Activated naive CD4-positive, alpha-beta T cell treated with anti-CD3 and anti-CD28 coated beads for 36 hours (primary cell): ENCODE results near the gene FAM222B. TPM values are rescaled to one million over a fixed set of nuclear protein-coding genes. Genes with fewer than 3 reads are reported as not detected.
"Not testable (repeated sequence)": the region's sequence is repeated elsewhere in the genome, so short reads cannot be mapped to it uniquely, and the experiment has no call there.

ENCODE experiments used
- CTCF ChIA-PET: fragments of 350-600 bp; sonication (Branson Sonifier 250); formaldehyde crosslinking; loops from one replicate; lab custom pipeline; 2021; ENCODE audit warnings: antibody characterized with exemption; lab: Charles Lee
- DNase-seq: peaks from one replicate; pipeline ENCODE4 v3.0.0-alpha.2; 2020
- H3K27ac Mint-ChIP-seq: one replicate; pipeline ENCODE4 v1.8.0; 2021; ENCODE audit warnings: mild to moderate bottlenecking, mixed read lengths
- H3K27me3 Mint-ChIP-seq: one replicate; pipeline ENCODE4 v1.8.0; 2021; ENCODE audit warnings: low read depth, mixed read lengths
- H3K36me3 Mint-ChIP-seq: one replicate; pipeline ENCODE4 v1.8.0; 2021; ENCODE audit warnings: low read depth, mixed read lengths
- H3K4me1 Mint-ChIP-seq: one replicate; pipeline ENCODE4 v1.8.0; 2021; ENCODE audit warnings: low read depth, mixed read lengths
- H3K4me3 Mint-ChIP-seq: one replicate; pipeline ENCODE4 v1.8.0; 2021; ENCODE audit warnings: mild to moderate bottlenecking, moderate library complexity, mixed read lengths
- H3K9me3 Mint-ChIP-seq: one replicate; pipeline ENCODE4 v1.8.0; 2021; ENCODE audit warnings: mixed read lengths
- intact Hi-C: fragments of 100-400 bp; cut with micrococcal nuclease; formaldehyde crosslinking; loops from one replicate; pipeline ENCODE4 v1.15.1; 2023
- total RNA-seq, 2 experiments: library from RNA; stranded (reverse); gene quantifications; one replicate each; pipeline ENCODE4 v1.2.3, GENCODE V29; 2021

The FAM222B gene
- total RNA-seq, 2 experiments from 2014 or later: 11.2 TPM

GRCh38 chr17:28855336-28855679, 12.7 kb upstream of the FAM222B start:
- peak overlapping the region; percentile 79 for H3K4me3 Mint-ChIP-seq
- peaks cover 25% of the 10 kb centered on the region for H3K4me1 Mint-ChIP-seq
- peak overlapping the region; percentile 87 for H3K27ac Mint-ChIP-seq
- no peak for DNase-seq
- H3K9me3 Mint-ChIP-seq: no peaks in the 10 kb centered on the region
- intact Hi-C loops: loop anchor here (2.0 kb wide), 1 partner anchor 45 kb away; no protein-coding TSS in a partner anchor
- CTCF ChIA-PET: interaction anchor here (1.5 to 1.9 kb wide), 2 partner anchors 47 to 57 kb away, joined by 3 to 8 read pairs; partner anchors contain the start of gene DHRS13
- peaks cover 21% of the 10 kb centered on the region for H3K36me3 Mint-ChIP-seq
- H3K27me3 Mint-ChIP-seq: no peaks in the 10 kb centered on the region

DNA sequence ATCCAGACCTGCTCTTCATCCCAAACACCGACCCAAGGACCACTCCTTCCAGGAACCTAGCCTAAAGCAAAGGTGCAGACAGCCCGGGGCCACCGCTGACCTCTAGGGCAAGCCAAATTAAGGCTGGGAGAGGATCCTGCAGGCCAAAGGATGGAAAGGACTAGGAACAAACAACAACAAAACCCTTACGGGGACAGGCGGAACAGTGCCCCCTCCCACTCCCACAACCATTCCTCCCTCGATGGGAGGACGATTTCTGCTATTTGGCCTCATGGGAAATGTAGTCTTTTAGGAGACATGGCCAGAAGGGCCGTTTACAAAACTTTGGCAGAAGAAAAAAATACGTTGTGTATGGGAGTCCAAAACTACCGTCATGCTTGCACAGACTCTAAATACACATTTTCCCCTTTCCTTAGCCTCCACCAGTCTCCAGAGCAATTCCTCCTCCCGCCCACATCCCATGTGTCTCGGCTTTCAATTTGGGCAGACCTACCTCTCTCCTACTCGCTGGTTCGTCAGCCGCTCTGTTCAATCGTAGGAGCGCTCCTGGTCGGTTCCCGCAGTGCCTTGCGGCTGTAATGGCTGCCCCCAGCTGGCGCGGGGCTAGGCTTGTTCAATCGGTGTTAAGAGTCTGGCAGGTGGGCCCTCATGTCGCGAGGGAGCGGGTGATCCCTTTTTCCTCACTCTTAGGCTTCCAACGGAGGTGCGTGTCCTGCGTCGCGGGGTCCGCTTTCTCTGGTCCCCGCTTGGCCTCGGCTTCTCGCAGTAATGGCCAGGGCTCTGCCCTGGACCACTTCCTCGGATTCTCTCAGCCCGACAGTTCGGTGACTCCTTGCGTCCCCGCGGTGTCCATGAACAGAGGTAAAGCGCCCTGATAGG, 12.1 kb upstream of the FAM222B start, which contains the start of gene ERAL1:
Gene ERAL1 (plus strand): TSS at position 560 of the 879 bp plus-strand sequence. CDS start 19 bp downstream, at position 579.
- Mint-ChIP-seq H3K4me1 (peaks cover 25% of the 10 kb centered on the region), H3K9me3 (no peaks in the 10 kb centered on the region), H3K27ac (peak within 1 kb of the TSS; percentile 87), H3K36me3 (peaks cover 21% of the 10 kb centered on the region), H3K4me3 (peak within 1 kb of the TSS; percentile 79), H3K27me3 (no peaks in the 10 kb centered on the region)
- intact Hi-C loops: loop anchor here (1.0 to 2.0 kb wide), 5 partner anchors 12 to 98 kb away; partner anchors contain the start of genes FAM222B and FLOT2
- peak; percentile 93 for DNase-seq
- CTCF ChIA-PET: interaction anchor here (0.7 to 1.9 kb wide), 2 partner anchors 48 to 106 kb away, joined by 3 to 8 read pairs; partner anchors contain the start of gene DHRS13

GRCh38 chr17:28853295-28853694, 10.7 kb upstream of the FAM222B start:
- H3K9me3 Mint-ChIP-seq: no peaks in the 10 kb centered on the region
- CTCF ChIA-PET: interaction anchor here (1.2 kb wide), 1 partner anchor 90 kb away, joined by 5 read pairs; no protein-coding TSS in a partner anchor

GRCh38 chr17:28849281-28849680, 6.7 kb upstream of the FAM222B start:
- DNase-seq: peak; percentile 60
- no peaks in the 10 kb centered on the region for H3K27me3 Mint-ChIP-seq
- H3K36me3 Mint-ChIP-seq: no peaks in the 10 kb centered on the region
- CTCF ChIA-PET: interaction anchor here (0.6 to 3.5 kb wide), 32 partner anchors 9 to 155 kb away, joined by 3 to 39 read pairs (median 4); partner anchors contain the start of genes DHRS13, FLOT2, NEK8 and TLCD1
- no peak overlapping the region for H3K4me3 Mint-ChIP-seq
- no peak overlapping the region for H3K27ac Mint-ChIP-seq
- intact Hi-C loops: loop anchor here (2.0 kb wide), 1 partner anchor 268 kb away; no protein-coding TSS in a partner anchor
- no peaks in the 10 kb centered on the region for H3K4me1 Mint-ChIP-seq
- H3K9me3 Mint-ChIP-seq: no peaks in the 10 kb centered on the region

More at GRCh38 chr17:28853295-28853694, 10.7 kb upstream of the FAM222B start:
- intact Hi-C loops: no loop called here
- Mint-ChIP-seq H3K27ac (no peak overlapping the region), H3K4me3 (no peak overlapping the region), H3K4me1 (peaks cover 23% of the 10 kb centered on the region), H3K36me3 (peaks cover 13% of the 10 kb centered on the region), H3K27me3 (no peaks in the 10 kb centered on the region)
- no peak for DNase-seq

DNA sequence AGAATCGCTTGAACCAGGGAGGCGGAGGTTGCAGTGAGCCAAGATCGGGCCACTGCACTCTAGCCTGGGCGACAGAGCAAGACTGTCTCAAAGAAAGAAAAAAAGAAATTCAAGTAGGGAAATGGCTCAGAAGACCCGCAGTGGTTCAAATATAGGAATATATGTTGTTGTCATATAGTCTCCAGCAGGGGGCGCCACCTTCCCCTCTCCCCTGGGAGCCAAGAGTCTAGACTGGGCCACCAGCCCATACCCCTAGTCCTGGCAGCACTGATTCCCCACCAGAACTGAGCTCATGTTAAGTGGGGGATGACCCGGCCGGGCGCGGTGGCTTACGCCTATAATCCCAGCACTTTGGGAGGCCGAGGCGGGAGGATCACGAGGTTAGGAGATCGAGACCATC, 6.1 kb upstream of the FAM222B start:
- not testable (repeated sequence) for H3K27me3 Mint-ChIP-seq, H3K4me3 Mint-ChIP-seq, H3K27ac Mint-ChIP-seq, H3K36me3 Mint-ChIP-seq, H3K4me1 Mint-ChIP-seq, H3K9me3 Mint-ChIP-seq
- CTCF ChIA-PET: interaction anchor here (0.6 to 3.5 kb wide), 29 partner anchors 9 to 156 kb away, joined by 3 to 39 read pairs (median 5); partner anchors contain the start of genes DHRS13, FLOT2, NEK8 and TLCD1
- DNase-seq: peak; percentile 78
- intact Hi-C loops: loop anchor here (1.0 to 2.0 kb wide), 6 partner anchors 49 to 268 kb away; partner anchors contain the start of genes DHRS13 and FLOT2

- intact Hi-C loops: not testable (repeated sequence)
These were observed 4.1 kb upstream of the FAM222B start for GRCh38 chr17:28846699-28847098.

GRCh38 chr17:28846231-28846630, 3.6 kb upstream of the FAM222B start:
- intact Hi-C loops: no loop called here
- H3K4me1 Mint-ChIP-seq: peaks cover 14% of the 10 kb centered on the region
- H3K36me3 Mint-ChIP-seq: peaks cover 3% of the 10 kb centered on the region
- H3K4me3 Mint-ChIP-seq: no peak overlapping the region
- DNase-seq: no peak
- H3K27me3 Mint-ChIP-seq: no peaks in the 10 kb centered on the region
- no peaks in the 10 kb centered on the region for H3K9me3 Mint-ChIP-seq
- CTCF ChIA-PET: no interaction called here
- no peak overlapping the region for H3K27ac Mint-ChIP-seq

More at GRCh38 chr17:28846699-28847098, 4.1 kb upstream of the FAM222B start:
- CTCF ChIA-PET, DNase-seq, H3K9me3 Mint-ChIP-seq, H3K36me3 Mint-ChIP-seq, H3K4me3 Mint-ChIP-seq, H3K27ac Mint-ChIP-seq, H3K27me3 Mint-ChIP-seq: not testable (repeated sequence)
- peaks cover 12% of the 10 kb centered on the region for H3K4me1 Mint-ChIP-seq

GRCh38 chr17:28843816-28844148, 1.2 kb upstream of the FAM222B start:
- intact Hi-C loops: loop anchor here (2.0 to 5.0 kb wide), 2 partner anchors 34 to 107 kb away; partner anchors contain the start of gene PHF12
- Mint-ChIP-seq H3K27ac (no peak overlapping the region), H3K36me3 (peaks cover 3% of the 10 kb centered on the region), H3K9me3 (no peaks in the 10 kb centered on the region), H3K4me1 (peaks cover 28% of the 10 kb centered on the region), H3K27me3 (no peaks in the 10 kb centered on the region), H3K4me3 (peak overlapping the region; percentile 99)
- no peak for DNase-seq
- CTCF ChIA-PET: interaction anchor here (0.9 to 1.6 kb wide), 3 partner anchors 28 to 80 kb away, joined by 4 to 6 read pairs (median 4); no protein-coding TSS in a partner anchor

- CTCF ChIA-PET: interaction anchor here (0.6 to 2.9 kb wide), 12 partner anchors 28 to 126 kb away, joined by 3 to 32 read pairs (median 4); partner anchors contain the start of genes FLOT2 and TLCD1
- H3K9me3 Mint-ChIP-seq: no peaks in the 10 kb centered on the region
- peak overlapping the region; percentile 95 for H3K27ac Mint-ChIP-seq
- peaks cover 3% of the 10 kb centered on the region for H3K36me3 Mint-ChIP-seq
- no peaks in the 10 kb centered on the region for H3K27me3 Mint-ChIP-seq
- H3K4me3 Mint-ChIP-seq: peak overlapping the region; percentile 99
- intact Hi-C loops: loop anchor here (1.0 to 5.0 kb wide), 7 partner anchors 12 to 115 kb away; partner anchors contain the start of genes FLOT2 and PHF12
- no peak for DNase-seq
- peaks cover 31% of the 10 kb centered on the region for H3K4me1 Mint-ChIP-seq
These were observed 699 bp downstream of the FAM222B start for GRCh38 chr17:28841901-28842281.

- Mint-ChIP-seq H3K4me3 (no peak overlapping the region), H3K36me3 (peaks cover 5% of the 10 kb centered on the region), H3K4me1 (peaks cover 33% of the 10 kb centered on the region), H3K9me3 (no peaks in the 10 kb centered on the region), H3K27me3 (no peaks in the 10 kb centered on the region), H3K27ac (no peak overlapping the region)
- CTCF ChIA-PET: interaction anchor here (1.0 to 1.4 kb wide), 5 partner anchors 9 to 114 kb away, joined by 3 to 8 read pairs (median 5); partner anchors contain the start of gene TLCD1
- intact Hi-C loops: no loop called here
- no peak for DNase-seq
These were observed 3.4 kb downstream of the FAM222B start for GRCh38 chr17:28839221-28839620.

- DNase-seq, H3K9me3 Mint-ChIP-seq, H3K4me3 Mint-ChIP-seq, H3K27me3 Mint-ChIP-seq, CTCF ChIA-PET, H3K27ac Mint-ChIP-seq, H3K36me3 Mint-ChIP-seq, intact Hi-C loops: not testable (repeated sequence)
- peaks cover 26% of the 10 kb centered on the region for H3K4me1 Mint-ChIP-seq
These were observed 6.0 kb downstream of the FAM222B start for GRCh38 chr17:28836541-28836940.

GRCh38 chr17:28834420-28834819, 8.2 kb downstream of the FAM222B start:
- Mint-ChIP-seq H3K27ac (no peak overlapping the region), H3K27me3 (no peaks in the 10 kb centered on the region), H3K4me3 (no peak overlapping the region), H3K9me3 (no peaks in the 10 kb centered on the region), H3K4me1 (peaks cover 16% of the 10 kb centered on the region), H3K36me3 (peaks cover 11% of the 10 kb centered on the region)
- DNase-seq: no peak
- intact Hi-C loops: loop anchor here (5.0 kb wide), 1 partner anchor 37 kb away; no protein-coding TSS in a partner anchor
- CTCF ChIA-PET: interaction anchor here (0.6 kb wide), 2 partner anchors 11 to 65 kb away, joined by 3 to 5 read pairs; no protein-coding TSS in a partner anchor
